Right kidney (tissue), 9 donors: ENCODE measurements around the gene ZNF454.

Experiments used
- DNase-seq: peaks from one replicate; pipeline ENCODE4 v3.0.0-alpha.2; 2016
- long read RNA-seq, 8 donors: transcript quantifications; one replicate each; lab custom pipeline, GENCODE V29; 2026

ZNF454 gene
- long read RNA-seq, donor 1, partial matches to known transcripts = 0 of 2 reads
- long read RNA-seq, donor 1, other reads (novel, unspliced or antisense) = 0 of 2 reads
- long read RNA-seq, donor 2, partial matches to known transcripts = 0 of 3 reads
- long read RNA-seq, donor 2, other reads (novel, unspliced or antisense) = 0 of 3 reads
- long read RNA-seq, donor 3 = 0 reads
- long read RNA-seq, donor 4 = 0 reads
- long read RNA-seq, donor 5, partial matches to known transcripts = 0 of 1 reads
- long read RNA-seq, donor 5, other reads (novel, unspliced or antisense) = 0 of 1 reads
- long read RNA-seq, donor 6, partial matches to known transcripts = 0 of 1 reads
- long read RNA-seq, donor 6, other reads (novel, unspliced or antisense) = 0 of 1 reads
- long read RNA-seq, donor 7 = 0 reads
- long read RNA-seq, donor 8, partial matches to known transcripts = 0 of 1 reads
- long read RNA-seq, donor 8, other reads (novel, unspliced or antisense) = 0 of 1 reads

DNA sequence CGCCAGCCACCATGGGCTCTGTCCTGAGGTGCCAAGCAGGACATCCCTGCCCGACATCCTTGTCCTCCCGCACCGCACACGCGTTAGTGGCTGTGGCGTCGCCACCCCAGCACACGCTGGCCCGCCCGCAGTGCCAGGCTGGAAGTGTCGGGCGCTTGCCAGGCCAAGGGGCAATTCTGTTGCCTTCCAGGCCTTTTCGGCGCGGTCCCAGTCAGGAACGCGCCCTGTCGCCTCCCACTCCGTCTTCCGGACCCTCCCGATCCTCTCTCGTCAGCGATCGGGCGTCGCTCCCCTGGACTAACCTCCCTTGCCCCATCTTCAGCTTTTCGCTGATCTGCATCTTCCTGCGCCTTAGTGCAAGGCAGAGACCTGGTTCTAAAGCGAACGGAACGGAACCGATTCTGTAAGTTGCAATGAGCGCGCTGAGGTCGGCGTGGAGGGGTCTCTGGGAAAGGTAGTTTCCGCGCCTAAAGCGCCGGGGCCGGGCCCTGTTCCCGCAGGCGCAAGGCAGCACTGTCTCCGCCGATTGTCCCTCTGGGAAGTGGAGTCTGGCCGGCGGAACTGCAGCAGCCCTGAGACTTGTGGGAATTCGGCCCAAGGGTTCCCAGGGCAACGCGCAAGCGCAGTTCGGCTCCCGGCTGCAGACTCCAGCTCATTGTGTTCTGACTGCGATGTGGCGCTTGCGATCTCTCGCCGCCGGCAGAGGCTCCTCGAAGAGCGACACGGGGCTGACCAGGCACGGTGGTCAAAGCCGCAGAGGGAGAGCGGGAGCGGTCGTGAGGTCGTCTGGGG, at the start of gene ZNF454:
ZNF454 (plus strand) TSS at position 630 of the 792 bp plus-strand sequence. CDS start 1,594 bp downstream, outside the sequence.
- DNase-seq = peak; percentile 92

DNA sequence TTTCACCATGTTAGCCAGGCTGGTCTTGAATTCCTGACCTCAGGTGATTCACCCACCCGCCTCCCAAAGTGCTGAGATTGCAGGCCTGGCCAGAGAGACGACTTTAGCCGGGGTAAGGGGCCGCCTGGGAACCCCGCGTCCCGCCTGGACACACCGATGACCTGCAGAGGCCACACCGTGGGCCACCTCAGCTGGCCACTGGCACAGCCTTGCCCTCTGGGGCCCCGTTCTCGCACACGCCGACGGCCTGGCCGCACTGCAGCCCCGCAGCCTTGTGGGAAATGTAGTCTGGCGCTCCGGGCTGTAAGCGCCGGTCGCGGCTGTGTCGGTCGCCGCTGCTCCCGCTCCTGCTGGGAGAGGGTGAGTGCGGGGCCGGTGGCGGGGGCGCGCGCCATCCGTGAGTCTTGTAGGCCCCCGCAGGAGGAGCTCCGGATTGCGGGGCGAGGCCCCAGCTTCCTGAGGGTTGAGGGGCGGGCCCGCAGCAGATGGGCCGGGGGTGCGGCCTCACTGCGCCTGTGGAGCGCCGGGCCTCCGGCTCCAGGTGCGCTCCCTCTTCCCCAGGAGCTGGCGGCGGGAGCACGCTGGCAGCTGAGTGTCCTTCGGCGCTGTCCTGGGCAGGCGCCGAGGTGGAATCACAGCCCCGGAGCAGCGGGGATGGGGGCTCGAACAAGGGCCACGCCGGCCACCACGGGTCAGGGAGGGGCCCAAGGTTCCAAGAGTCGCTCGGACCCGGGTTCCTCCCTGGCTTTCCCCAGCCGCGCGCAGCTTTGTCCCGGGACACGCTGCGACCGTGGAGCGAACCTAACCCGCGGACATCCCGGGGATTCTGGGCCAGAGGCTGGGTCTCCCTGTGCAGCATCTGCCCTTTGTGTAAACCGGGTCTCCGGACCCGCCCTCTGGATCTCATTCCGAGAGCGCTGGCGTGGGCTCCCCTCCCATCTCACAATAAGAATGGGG, 45.1 kb upstream of the ZNF454 start, which contains the start of gene ZFP2:
ZFP2 (plus strand) TSS at position 299 of the 957 bp plus-strand sequence. CDS start 35,401 bp downstream, outside the sequence.
- DNase-seq = peak; percentile 96

DNA sequence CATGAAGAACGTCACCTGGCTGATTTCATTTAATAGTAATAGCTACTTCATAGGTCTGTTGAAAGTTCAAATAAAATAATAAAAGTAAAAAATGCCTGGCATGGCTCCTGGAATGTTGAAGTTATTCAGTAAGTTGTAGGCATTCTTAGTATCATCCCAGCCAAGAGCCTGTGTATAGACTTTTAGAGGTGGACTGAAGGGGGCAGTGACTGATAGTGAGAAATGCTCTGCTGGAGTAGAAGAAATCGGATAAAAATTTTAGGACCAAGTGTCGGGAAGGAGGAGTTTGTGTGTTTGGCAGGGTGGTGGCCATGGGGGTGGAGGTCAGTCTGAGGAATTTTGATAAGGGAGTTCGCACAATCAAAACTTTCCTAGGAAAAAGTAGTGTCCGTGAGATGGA, 41.7 kb upstream of the ZNF454 start:
- DNase-seq = no peak

DNA sequence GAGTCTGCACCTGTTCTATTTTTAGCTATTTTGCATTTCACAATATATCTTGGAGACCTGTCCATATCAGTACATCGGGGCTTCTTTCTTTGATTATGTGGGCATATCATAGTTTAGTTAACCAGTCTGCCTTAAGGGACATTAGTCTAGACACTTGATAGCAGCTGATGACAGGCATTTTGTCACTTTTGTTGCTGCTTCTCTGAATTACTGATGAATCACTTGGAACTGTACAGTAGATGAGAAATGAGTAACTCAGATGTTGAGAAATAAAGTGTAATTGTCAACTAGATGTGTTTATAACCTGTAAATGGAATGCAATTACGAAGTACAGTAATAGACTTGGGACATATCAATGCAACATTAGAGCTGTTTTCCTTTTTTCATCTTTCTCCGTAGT, 38.1 kb upstream of the ZNF454 start:
- DNase-seq = no peak

DNA sequence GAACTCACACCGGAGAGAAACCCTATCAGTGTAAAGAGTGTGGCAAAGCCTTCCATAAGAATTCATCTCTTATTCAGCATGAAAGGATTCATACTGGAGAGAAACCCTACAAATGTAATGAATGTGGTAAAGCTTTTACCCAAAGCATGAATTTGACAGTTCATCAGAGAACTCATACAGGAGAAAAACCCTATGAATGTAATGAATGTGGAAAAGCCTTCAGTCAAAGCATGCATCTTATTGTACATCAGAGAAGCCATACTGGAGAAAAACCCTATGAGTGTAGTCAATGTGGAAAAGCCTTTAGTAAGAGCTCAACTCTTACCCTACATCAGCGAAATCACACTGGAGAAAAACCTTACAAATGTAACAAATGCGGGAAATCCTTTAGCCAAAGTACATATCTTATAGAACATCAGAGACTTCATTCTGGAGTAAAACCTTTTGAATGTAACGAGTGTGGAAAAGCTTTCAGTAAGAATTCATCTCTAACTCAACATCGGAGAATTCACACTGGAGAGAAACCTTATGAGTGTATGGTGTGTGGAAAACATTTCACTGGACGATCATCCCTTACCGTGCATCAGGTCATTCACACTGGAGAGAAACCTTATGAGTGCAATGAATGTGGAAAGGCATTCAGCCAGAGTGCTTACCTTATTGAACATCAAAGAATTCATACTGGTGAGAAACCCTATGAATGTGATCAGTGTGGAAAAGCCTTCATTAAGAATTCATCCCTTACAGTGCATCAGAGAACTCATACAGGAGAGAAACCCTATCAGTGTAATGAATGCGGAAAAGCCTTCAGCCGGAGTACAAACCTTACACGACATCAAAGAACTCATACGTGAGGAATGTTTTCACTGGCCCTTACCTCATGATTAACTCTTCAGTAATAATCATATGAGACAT, 8.9 kb upstream of the ZNF454 start:
- no peak for DNase-seq

DNA sequence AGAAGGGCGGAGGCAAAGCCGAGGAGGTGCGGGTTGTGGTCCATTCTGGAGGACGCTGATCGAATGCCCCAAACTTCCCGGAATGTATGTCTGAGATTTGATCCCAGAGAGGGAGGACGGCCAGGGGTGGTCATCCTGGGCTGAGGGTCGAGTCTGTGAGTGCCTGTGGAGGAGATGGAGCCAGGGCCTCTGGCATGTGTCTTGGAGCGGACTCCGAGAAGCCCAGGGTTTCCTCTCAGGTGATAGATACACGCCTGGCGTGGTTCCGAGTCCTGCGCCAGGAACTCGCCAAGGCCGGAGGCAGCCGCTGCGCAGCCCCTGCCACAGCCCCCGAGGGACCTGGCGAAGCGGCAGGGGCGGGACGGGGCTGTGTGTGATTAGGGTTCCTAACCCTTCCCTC, 363 bp downstream of the ZNF454 start:
- DNase-seq = peak; percentile 91

DNA sequence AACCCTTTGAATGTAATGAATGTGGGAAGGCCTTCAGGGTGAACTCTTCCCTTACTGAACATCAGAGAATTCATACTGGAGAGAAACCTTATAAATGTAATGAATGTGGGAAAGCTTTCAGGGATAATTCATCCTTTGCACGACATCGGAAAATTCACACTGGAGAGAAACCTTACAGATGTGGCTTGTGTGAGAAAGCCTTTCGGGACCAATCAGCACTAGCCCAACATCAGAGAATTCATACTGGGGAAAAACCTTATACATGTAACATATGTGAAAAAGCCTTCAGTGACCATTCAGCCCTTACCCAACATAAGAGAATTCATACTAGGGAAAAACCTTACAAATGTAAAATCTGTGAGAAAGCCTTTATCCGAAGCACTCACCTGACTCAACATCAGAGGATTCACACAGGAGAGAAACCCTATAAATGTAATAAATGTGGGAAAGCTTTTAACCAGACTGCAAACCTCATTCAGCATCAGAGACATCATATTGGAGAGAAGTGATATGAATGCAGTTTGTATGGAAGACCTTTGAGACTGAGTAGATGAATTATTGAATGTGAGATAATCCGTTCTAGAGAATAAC, 24.6 kb downstream of the ZNF454 start:
- DNase-seq = no peak

DNA sequence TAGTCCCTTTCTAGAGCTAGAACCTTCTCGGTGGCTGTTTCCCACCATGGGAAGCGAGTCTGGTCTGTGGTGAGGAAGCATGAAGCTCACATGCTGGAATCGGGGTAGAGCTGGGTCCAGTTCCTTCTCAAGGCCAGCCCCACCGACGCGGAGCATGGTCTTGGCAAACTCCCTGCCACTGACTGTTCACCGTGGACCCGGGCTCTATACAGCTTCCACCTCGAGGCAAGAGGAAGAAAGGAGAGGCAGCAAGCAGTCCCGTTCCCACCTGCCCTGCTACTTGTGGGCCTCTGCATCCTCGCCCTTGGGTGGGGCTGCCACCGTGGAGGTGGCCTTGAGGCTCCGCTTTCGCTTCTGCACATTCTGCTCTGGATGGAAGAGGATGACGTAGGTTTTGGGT, 40.4 kb downstream of the ZNF454 start:
- DNase-seq = no peak

DNA sequence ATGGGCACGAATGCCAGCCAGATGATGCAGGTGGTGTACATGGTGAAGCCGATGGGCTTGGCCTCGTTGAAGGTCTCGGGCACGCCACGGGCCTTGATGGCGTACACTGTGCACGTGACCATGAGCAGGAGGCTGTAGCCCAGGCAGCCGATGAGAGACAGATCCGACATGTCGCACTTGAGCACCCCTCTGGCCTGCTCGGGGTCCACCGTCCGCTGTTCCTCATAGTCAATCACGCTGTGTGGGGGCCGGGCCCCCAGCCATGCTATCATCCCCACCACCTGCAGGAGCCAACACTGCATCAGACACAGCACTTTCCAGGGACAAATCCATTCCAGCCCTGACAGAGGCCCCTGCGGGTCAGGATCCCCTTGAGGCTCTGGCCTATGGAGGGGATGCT, 41.9 kb downstream of the ZNF454 start:
- DNase-seq = no peak

DNA sequence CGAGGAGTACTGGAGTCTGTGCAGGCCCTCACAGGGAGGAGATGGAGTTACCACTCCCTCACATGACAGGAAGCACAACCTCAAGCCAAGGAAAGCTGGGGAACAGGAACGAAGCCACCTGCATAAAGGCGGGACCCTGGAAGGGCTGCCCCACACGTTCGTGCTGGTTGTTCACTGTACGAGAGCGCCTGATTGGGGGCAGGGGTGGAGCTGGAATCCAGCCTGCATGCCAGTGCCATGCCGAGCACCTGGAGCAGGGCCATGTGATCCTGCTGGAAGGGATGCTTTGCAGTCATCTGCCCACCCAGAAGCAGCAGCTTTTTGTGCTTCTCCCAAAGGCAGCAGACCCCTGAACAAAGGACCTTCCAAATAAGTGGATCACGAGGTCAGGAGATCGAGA, 42.7 kb downstream of the ZNF454 start:
- no peak for DNase-seq

DNA sequence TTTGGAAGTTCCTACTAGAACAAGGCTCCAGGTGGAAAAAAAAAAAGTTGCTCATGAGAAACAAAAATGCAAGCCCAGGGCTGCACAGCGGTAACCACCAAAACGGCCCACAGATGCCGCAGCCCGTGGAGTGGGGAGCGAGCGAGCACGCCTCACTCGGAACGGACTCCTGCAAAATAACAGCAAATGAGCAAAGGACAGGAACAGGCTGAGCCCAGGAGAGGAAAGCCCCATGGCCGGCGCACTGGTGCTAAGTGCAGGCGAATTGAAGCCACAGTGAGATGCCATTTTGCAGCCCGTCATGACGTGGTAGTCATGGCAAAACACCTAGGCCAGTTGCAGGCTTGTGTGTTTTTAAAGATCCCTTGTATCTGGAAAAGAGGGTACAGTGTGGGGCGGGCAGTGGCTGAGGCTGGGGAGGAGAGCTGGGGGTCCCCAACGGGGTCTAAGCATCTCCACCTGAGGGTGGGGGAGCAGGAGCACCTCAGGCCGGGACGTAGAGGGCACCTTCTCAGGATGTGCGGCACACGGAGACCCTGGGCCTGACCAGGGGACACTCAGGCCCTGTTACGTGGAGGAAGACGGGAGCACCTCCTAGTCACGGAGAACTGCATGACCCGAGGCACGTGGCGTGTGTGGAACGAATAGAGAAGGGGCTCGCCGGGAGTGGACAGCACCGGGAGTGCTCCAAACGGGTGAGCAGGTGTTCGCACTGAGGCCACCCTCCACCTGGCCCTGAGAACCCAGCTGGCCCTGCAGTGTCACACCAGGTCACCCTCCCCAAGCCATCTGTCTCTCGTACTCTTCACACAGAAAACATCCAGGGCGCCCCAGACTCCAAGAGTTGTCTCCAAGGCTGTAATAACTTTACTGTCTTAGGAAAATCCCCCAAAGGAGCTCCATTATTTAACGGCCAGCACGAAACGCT, 43.4 kb downstream of the ZNF454 start:
- DNase-seq = no peak

DNA sequence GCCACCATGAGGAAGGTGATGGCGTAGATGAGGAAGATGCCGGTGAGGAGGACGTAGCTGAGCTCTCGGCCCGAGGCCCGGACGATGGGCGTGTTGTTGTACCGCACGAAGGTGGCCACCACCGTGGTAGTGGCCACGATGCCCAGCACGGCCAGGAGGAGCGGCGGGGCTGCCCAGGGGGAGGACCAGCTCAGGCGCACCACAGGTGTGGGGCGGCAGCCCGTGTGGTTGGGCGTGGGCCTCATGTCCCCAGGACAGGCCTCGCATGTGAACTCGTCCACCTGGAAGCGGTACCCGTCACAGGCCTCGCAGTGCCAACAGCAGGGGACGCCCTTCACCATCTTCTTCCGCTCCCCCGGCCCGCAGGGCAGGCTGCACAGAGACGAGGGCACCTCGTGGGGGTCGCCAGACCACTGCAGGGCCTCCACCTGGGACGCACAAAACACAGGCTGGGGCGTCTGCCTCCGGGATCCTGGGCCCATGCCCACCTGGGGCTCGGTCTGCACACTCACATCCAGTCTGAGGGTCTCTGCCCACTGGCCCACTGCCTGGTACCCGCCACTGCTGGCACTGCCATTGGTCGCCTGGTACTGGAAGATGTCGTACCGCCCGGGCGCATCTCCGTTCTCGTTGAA, 45.4 kb downstream of the ZNF454 start:
- no peak for DNase-seq

DNA sequence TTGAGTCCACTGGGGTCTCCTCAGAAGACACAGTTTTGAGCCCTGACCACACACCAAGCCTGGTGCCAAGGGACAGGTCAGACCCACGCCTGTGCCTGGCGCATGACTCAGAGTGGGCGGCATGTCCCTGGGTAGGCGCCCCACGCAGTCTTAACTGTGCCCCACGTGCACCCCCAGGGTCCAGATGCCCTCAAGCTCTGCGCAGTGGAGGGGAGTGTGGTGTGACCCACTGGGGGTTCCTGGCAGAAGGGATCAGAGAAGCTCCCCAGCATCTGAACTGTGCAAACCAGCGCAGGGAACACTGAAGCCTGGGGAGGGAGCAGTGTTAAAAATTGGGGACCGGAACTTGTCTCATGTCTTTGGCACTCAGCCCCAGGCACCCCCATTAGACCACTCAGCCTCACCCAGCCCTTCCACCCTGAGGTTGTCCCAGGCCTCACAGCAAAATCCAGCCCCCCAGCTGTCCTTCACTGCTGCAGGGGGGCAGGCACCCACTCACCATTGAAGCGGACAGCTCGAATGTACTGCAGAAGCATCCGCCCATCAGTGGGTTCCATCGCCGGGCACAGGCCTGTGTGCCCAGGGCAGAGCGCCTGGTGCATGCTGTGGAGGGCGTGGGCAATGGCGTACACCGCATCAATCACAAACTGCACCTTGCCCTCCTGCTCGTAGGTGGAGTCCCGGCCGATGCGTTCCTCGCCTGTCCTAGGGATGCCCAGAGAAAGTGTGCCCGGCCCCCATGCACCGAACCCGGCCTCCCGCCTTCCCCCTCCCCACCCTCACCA, 47.6 kb downstream of the ZNF454 start:
- no peak for DNase-seq

DNA sequence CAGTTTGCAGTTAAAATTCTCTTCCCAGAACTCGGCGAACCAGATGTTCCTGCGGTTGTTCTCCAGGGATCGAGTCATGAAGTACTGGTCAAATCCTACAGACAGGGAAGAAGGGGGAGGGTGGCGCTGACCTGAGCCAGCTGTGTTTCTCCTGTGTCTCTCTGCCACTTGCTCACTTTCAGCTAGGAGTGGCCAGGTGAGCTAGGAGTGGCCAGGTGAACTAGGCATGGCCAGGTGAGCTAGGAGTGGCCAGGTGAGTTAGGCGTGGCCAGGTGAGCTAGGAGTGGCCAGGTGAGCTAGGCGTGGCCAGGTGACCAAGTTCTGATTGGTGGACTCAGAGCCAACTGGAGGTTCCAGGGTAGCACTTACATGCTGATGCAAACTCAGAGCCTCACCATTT, 48.3 kb downstream of the ZNF454 start:
- no peak for DNase-seq

DNA sequence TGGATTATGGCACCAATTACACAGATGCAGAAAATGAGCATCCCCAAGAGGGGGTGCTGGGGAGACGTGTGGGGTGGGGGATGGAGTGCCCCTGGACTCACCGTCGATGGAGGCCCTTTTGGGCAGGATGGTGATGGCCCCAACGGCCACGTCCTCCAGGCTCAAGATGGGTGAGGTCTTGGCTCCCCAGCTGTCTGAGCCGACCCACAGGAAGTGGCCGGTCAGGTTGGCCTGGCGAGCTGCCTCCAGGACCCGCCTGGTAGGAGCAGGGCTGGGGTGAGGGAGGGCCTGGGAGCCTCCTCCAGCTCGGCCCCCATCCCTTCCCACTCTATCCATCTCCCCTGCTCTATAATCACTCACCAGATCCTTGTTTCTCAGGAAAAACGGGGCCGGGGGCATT, 49.5 kb downstream of the ZNF454 start:
- no peak for DNase-seq

DNA sequence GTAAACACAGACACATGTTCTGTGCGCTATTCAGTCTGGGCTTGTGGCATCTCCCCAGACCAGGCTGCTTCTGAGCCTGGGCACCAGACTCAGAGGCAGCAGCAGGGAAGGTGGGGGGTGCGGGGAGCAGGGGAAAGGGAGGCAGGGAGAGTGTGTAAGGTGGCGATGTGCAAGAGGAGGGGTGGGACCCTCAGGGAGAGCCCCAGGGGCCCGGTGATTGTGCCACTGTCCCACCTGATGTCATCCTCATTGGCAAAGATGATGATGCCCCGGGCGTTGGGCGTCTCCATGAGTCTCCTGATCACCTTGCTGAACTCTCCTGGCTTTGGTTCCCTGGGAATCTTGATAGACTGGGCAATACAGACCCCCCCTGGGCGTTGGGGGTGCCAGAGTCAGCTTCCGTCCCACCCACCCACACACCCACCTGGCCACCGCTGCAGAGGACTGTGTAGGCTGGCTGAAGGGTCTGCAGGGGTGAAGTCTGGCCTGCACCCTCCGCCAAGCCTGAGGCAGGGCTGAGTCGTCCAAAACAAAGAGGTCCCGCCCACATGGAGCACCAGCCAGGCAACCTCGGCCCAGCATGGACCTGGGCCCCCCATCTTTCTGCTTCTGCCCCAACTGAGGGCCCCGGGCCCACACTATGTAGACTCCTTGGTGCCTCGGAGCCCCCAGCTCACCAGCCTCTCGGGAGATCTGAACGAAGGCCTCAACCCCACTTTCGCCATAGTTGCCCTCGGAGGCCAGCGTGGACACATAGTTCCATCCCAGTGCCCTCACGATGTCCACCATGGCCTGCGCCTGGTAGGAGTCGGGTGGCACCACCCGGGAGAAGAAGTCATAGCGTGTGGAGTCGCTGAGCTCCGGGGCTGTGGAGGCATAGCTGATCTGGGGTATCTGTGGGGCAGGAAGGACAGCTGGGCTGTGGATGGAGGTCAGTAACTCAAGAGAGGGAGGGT, 50.5 kb downstream of the ZNF454 start:
- no peak for DNase-seq
